Stimulated activated CD4-positive, alpha-beta T cell treated with anti-CD3 and anti-CD28 coated beads, Interleukin-1b, Interleukin-23, amount 100 ng/mL, for 1 hour (primary cell): ENCODE measurements around the gene JAGN1.
"Not testable (repeated sequence)": the region's sequence is repeated elsewhere in the genome, so short reads cannot be mapped to it uniquely, and the experiment has no call there.

Experiments
- DNase-seq, 2 donors: peaks; one replicate each; pipeline ENCODE4 v3.0.0-alpha.2; 2020; ENCODE audit warnings: low read depth in 2 of 2

JAGN1 gene

DNA sequence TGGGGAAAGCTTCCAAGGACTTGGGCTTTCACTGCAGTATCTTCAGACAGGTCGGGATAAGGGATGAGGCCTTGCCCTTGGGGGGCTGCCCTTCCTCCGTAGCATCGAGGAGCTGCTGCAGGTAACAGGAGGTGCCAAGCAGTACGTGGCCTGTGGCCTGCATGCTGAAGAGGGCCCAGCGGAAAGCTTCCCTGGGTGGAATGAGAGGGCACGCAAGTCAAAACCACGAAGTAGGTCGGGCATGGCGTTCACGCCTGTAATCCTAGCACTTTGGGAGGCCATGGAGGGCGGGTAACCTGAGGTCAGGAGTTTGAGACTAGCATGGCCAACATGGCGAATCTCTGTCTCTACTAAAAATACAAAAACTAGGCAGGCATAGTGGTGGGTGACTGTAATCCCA, 23.3 kb upstream of the JAGN1 start:
- DNase-seq: no peak

DNA sequence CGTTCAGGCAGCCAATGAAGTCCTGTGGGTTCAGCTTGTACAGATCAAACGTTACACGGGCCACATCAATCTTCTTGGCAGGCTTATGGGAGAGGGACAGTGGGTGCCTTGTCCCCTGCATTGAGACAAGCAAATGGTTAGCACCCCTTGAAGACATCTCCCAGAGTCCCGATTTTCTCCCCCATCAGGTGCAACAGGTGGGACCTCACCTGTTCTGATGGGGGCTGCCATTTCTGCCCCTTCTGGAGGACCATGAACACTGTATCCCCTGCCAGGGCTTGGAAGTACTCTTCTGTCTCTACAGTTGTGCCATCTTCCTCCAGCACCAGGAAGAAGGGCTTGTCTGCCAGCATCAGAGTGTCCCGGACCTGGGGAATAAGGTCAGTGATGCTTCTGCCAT, 20.5 kb upstream of the JAGN1 start:
- DNase-seq: no peak

DNA sequence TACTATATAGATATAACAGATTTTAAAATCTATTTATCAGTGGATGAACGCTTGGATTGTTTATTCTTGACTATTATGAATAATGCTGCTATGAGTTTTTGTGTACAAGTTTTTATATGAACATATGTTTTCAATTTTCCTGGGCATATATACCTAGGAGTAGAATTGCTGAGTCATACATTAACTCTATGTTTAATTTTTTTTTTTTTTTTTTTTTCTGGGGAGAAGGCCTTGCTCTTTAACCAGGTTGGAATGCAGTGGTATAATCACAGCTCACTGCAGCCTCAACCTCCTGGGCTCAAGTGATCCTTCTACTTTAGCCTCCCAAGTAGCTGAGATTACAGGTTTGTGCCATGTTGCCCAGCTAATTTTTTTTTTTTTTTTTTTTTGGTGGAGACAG, 19.4 kb upstream of the JAGN1 start:
- DNase-seq: no peak

DNA sequence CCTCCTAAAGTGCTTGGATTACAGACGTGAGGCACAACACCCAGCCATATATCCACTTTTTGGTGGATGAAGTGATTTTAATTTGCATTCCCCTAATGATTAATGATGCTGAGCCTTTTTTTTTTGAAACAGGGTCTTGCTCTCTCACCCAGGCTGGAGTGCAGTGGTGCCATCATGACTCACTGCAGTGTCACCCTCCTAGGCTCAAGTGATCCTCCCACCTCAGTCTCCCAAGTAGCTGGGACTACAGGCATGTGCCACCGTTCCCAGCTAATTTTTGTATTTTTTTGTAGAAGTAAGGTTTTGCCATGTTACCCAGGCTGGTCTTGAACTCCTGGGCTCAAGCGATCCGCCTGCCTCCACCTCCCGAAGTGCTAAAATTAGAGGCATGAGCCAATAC, 18.3 kb upstream of the JAGN1 start:
- DNase-seq: not testable (repeated sequence)

DNA sequence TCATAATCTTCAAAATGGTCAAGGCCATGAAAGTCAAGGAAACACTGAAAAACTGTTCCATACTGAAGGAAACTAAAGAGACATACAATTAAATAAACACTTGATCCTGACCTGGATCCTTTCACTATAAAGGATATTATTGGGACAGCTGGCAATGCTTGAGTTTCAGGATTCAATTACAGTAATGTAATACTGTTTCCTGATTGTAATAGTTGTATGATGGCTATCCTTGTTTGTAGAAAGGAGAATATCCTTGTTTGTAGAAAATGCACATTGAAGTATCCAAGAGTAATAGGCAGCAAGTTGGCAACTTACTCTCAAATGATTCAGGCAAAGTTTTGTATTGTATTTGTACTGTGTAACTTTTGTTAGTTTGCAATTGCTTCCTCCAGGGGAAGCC, 15.0 kb upstream of the JAGN1 start:
- no peak for DNase-seq

DNA sequence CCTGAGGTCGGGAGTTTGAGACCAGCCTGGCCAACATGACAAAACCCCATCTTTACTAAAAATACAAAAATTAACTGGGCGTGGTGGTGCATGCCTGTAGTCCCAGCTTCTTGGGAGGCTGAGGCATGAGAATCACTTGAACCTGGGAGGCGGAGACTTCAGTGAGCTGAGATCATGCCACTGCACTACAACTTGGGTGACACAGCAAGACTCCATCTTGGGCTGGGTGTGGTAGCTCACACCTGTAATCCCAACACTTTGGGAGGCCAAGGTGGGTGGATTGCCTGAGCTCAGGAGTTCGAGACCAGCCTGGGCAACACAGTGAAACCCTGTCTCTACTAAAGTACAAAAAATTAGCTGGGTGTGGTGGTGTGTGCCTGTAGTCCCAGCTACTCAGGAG, 14.2 kb upstream of the JAGN1 start:
- DNase-seq: not testable (repeated sequence)

DNA sequence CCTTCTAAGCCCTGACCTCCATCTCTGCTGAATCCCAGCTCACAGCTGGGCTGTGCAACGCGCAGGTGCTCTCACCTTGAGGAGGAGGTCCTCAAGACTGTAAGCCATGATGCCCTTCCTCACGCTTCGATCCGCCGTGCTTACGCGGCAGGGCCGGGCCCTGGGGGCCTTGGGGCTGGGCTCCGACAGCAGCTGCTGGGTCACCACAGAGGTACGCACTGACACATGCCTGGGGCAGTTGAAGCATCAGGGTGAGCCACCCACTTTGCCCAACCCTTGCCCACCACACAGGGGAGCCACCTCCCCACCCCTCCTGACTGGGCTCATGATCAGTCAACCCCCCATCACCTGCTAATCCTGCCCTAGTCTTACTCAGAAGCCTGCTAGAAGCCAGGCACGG, 13.4 kb upstream of the JAGN1 start:
- no peak for DNase-seq

DNA sequence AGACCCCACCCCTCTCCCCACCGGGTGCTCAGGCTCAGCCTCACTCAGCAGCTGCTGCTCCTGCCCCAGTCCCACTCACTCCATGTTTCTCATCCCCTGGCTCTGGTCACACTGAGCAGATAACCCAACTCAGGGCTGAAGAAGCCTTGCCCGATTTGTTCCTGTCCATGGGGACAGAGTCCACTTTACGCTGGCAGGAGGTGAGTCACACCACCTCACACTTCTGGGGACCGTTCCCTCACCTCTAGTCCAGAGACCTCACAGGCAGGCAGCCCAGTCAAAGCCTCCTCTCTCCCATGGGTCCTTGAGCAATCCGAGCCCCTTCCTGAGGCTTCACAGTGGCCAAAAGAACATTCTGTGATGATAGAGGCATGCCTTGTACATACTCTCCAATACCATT, 11.7 kb upstream of the JAGN1 start:
- DNase-seq: no peak

DNA sequence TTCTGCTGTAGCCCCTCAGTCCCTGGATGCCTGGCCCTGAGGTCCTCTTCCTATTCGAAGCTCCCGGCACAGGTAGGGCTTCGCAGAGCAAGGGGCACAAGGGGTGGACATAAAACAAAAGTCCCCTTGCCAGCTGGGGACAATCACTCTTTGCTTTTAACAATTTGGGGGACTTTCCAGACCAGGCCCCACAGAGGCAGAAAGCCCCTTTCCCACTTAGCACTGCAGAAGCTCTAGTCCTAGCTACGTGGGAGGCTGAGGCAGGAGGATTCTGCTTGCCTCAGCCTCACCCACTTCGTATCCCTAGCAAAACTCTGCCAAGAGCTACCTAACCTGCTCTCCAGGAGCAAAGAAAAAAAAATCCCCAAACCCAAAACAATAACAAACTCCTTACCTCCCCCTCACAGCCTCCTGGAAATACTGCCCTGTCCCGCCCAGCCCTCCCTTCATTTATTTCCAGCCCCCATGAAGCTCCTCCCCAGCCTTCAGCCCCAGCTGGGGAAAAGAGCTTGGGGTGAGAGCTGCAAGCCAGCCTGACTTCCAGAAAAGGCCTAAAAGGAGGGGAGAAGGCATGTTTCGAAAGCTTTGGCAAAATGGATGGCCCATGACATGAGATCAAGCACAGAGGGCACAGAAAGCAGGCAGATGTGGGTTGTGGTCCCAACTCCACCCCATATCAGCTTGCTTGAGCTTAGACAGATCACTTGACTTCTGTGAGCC, 10.4 kb upstream of the JAGN1 start, which contains the start of gene CIDEC:
Gene CIDEC (minus strand): TSS at position 424 of the 720 bp plus-strand sequence. CDS start 1,767 bp downstream, outside the sequence.
- DNase-seq: no peak

DNA sequence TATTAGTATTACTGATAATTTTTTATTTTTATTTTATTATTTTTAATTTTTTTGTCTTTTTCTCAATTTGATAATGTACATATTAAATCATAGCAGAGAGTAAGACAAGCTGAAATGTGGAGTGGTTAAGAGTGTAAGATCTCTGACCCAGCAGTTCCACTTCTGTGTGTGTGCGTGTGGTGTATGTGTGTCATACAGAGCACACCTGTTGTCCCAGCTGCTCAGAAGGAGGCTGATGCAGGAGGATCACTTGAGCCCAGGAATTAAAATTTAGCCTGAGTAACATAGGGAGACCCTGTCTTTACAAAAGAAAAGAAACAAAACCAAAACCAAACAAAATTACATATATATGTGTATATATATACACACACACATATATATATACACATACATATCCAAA, 9.0 kb upstream of the JAGN1 start:
- DNase-seq: no peak

DNA sequence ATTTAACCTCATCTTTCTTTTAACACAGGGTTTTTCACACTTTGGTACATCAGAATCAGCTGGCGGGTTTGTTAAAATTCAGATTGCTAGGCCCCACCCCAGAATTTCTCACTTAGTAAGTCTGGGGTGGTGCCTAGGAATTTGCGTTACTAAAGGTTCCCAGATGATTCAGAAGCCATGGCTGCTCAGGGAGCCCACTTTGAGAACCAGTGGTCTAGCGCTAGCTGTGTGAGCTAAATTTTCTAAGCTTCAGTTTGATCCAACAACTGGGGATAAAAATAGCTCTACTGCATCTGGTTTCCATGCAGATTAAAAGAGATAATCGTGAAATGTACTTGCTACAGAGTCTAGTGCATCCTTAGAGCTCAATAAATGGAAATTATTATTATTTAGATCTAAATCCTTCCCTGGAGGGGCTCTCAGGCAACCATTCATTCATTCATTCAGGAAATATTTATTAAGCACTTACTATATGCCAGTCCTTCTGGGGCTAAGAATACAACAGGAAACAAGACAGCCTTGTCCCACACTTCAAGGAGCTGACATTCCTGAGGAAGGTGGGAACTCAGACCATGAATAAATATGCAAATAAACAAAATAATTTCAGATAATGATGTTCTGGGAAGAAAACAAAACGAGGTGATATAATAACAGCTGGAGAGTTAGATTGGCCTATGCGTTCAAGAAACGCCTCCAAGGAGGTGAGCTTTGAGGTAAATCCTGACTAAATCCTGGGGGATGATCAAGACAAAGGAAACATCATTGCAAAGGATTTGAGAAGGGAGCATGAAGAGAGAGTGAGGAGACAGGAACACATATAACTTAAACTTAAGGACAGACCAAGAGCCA, 6.5 kb upstream of the JAGN1 start:
- DNase-seq: no peak

DNA sequence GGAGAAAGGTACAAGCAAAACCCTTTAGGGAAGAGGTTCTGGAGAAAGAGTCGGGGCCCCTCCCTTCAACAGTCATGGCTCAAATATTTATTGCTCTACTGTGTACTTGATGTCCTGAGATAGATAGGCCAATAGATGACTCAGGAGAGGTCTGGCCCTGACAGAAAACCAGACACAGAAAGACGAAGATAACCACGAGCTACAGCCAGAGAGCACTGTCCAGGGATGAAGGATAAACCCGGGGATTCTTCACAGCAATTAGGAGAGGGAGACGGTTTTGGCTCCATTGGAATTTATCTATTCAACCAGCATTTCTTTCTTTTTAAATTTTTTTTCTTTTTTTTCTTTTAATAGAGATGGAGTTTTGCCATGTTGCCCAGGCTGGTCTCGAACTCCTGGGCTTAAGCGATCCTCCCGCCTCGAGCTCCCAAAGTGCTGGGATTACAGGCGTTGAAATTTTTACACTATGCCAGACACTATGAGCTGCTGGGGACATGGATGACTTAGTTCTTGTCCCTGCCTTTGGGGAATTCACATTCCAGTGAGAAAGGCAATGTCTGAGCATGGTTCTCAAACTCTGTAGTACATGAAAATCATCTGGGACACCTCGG, 5.8 kb upstream of the JAGN1 start:
- no peak for DNase-seq

DNA sequence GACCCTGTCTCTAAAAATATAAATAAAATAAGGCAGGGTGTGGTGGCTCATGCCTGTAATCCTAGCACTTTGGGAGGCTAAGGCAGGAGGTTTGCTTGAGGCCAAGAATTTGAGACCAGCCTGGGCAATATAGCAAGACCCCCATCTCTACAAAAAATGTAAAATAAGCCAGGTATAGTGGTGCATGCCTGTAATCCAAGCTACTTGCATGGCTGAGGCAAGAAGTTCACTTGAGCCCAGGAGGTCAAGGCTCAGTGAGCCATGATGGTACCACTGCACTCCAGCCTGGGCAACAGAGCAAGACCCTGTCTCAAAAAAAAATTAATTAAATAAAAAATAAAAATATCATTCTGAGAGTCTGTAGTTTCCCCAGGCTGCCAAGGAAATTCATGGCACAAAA, 4.1 kb upstream of the JAGN1 start:
- DNase-seq: no peak

DNA sequence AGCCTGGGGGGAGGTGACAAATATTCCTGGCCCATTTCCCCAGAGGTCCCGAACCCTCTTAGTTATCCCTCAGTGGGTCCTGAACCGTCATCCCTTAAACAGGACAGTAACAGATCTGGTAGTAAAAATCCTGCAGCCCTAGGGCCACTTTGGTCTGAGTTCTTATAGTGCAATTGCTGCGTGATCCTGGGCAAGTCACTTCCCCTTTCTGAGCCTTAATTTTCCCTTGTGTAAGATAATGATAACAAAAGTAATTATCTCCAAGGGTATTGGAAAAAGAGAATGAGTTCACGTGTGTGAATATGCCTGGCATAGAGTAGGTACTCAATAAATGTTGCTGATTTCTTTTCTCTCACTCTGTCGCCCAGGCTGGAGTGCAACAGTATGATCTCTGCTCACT, 2.9 kb upstream of the JAGN1 start:
- no peak for DNase-seq

DNA sequence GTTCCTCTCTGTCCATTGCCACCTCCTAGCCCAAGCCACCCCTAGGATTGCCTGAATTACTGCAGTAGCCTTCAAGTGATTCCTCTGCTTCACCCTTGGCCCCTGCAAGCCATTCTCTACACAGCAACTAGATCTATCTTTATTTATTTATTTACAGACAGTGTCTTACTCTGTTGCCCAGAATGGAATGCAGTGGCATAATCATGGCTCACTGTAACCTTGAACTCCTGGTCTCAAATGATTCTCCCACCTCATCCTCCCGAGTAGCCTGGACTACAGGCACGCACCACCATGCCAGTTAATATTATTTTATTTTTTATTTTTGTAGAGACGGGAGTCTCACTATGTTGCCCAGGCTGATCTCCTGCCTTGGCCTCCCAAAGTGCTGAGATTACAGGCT, 1.9 kb upstream of the JAGN1 start:
- no peak for DNase-seq

DNA sequence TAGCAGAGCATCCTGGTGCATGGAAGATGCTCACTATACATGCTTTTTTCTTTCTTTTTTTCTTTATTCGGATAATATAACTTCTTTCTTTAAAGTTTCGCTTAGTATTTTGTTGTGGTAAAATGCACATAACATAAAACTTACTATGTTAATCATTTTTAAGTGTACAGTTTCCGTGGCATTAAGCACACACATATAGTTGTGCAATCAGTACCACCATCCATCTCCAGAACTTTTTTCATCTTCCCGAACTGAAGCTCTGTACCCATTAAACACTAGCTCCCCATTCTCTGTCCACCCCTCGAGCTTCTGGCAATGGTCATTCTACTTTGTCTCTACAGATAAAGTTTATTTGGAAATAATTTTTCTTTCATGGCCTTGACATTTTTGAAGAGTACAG, 1.0 kb upstream of the JAGN1 start:
- DNase-seq: no peak

DNA sequence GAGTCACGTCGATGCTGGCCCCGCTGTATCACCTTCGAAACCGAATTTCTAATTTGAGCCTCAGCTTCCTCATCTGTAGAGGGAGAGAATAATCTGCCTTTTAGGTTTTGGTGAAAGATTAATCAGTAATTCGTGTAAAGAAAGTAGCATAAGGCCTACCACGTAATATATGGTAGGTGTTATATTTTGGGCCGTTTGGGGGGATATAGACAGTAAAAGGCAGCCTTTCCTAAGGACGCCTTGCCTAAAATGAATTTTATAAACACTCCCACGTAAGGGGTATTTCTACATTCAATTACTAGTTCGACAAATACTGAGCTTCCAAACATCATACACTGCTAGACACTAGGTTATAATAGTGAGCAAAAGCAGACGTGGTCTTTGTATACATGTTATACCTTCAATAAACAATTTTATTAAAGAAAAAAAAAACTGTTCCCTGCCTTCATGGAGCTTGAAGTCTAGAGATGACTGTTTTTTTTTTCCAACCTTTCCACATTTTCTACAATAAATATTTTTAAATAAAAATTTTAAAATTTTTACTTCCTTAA, 737 bp downstream of the JAGN1 start:
- no peak for DNase-seq

DNA sequence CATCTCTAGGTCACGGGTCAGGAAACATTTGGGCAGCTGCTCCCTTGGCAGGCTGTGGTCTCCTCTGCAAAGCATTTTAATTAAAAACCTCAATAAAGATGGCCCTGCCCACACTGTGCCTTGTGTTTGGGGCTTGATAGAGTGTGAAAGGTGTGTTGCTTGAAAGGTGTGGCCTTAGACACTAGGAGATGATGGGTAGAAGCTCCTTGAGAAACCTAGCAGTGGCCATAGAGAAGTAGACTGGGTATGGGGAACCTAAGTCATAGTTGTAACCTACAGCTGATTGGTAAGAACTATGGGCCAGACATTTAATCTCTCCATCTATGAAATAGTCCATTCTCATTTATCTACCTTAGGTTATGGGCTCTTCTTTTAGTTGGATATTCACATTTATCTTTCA, 3.3 kb downstream of the JAGN1 start:
- no peak for DNase-seq

DNA sequence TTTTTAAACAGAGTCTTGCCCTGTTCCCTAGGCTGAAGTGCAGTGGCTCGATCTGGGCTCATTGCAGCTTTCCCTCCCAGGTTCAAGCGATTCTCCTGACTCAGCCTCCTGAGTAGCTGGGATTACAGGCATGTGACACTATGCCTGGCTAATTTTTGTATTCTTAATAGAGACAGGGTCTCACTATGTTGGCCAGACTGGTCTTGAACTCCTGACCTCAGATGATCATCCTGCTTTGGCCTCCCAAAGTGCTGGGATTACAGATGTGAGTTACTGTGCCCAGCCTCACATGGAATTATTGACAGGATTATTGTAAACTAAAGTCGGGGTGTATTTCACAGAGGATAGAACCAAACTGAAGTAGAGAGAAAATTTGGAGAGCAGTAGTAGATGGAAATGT, 5.3 kb downstream of the JAGN1 start:
- DNase-seq: not testable (repeated sequence)

DNA sequence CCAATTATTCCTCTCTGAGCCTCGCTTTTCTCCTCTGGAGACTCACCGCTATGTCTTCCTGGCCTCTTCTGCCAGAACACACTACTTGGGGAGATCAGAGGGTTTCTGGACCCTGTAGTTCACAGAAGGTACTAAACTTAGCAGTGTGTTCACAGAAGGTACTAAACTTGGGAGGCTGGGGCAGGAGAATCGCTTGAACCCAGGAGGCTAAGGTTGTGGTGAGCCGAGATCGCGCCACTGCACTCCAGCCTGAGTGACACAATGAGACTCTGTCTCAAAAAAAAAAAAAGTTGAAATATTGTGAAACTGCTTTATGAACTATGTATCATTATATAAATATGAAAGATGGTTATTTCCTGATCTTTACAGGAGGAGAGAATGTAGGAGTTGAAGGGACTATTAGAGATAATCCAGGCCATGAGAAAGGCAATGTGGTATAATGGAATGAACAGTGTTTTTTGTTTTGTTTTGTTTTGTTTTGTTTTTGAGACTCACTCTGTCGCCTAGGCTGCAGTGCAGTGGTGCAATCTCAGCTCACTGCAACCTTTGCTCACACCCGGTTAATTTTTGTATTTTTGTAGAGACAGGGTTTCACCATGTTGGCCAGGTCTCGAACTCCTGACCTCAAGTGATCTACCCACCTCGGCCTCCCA, 6.5 kb downstream of the JAGN1 start:
- not testable (repeated sequence) for DNase-seq

DNA sequence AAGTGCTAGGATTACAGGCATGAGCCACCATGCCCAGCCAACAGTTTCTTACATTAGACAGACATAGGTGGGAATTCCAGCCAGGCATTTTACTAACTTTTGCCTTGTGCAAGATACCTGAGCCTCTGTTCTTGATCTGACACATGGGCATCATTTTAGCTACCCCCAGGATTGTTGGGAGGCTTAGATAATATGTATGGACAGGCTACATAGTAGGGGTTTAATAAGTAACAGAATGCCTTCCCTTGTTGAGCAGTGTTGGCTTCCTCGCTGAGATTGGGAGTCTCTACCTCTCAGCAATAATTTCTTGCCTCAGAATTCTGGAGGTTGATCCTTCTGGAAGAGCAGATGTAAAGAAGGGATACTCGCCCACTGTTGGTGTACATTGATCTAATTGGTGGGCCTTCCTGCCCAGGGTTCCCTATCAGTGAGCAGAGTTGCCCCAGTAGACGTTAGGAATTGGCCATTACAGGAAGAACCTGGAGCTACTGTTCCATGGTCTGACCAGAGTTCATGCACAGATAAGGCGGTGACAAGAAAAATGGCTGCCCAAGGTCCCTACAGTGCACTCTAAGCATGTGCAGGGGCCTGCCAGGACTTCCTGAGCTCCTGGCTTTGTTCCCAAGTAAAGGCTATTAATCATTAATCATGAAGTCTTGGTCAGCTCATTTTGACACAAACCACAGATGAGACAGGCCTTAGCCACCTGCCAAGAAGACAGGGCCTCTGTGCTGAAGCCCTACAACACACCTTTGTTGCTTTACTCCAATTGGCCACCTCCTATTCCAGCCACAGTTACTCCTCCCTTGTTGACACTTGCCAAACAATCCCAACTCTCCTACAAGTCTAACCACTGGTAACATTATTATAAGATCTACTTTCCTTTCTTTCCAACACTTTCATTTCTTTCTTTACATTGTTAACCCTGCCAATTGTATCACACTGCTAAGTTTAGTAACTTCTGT, 7.3 kb downstream of the JAGN1 start:
- DNase-seq: no peak
